BLaER1 (cell line): ENCODE results near the gene SLC25A20.
"Not testable (repeated sequence)": the region's sequence is repeated elsewhere in the genome, so short reads cannot be mapped to it uniquely, and the experiment has no call there.

Experiments used
- H3K27ac ChIP-seq: shearing (Covaris generic); formaldehyde crosslinking; 2 replicates; pipeline ENCODE4 v1.8.1; 2022
- H3K27me3 ChIP-seq: shearing (Covaris generic); formaldehyde crosslinking; 2 replicates; pipeline ENCODE4 v1.8.1; 2022
- H3K36me3 ChIP-seq: shearing (Covaris generic); formaldehyde crosslinking; 2 replicates; pipeline ENCODE4 v1.8.1; 2022
- H3K4me1 ChIP-seq: shearing (Covaris generic); formaldehyde crosslinking; 2 replicates; pipeline ENCODE4 v1.8.1; 2022
- H3K4me2 ChIP-seq: shearing (Covaris generic); formaldehyde crosslinking; 2 replicates; pipeline ENCODE4 v1.8.1; 2022
- H3K4me3 ChIP-seq: shearing (Covaris generic); formaldehyde crosslinking; 2 replicates; pipeline ENCODE4 v1.8.1; 2022
- H3K9ac ChIP-seq: shearing (Covaris generic); formaldehyde crosslinking; 2 replicates; pipeline ENCODE4 v1.8.1; 2022
- H3K9me3 ChIP-seq: shearing (Covaris generic); formaldehyde crosslinking; 2 replicates; pipeline ENCODE4 v1.8.1; 2022
- H4K20me1 ChIP-seq: shearing (Covaris generic); formaldehyde crosslinking; 2 replicates; pipeline ENCODE4 v1.8.1; 2022
- Cebpa-rat ChIP-seq: shearing (Covaris generic); IDR thresholded peaks from 2 replicates; pipeline ENCODE4 v1.8.1; 2022

SLC25A20 gene

GRCh38 chr3:48929358-48930035 lies 30.8 kb upstream of the SLC25A20 start:
- H3K4me1 ChIP-seq, result peaks cover 34% of the 10 kb centered on the region
- H4K20me1 ChIP-seq, result peaks cover 100% of the 10 kb centered on the region
- peaks cover 99% of the 10 kb centered on the region for H3K36me3 ChIP-seq
- no peak for TF ChIP-seq Cebpa-rat
- H3K4me3 ChIP-seq, result no peak overlapping the region
- no peak overlapping the region for H3K9ac ChIP-seq
- no peak overlapping the region for H3K27ac ChIP-seq
- H3K27me3 ChIP-seq, result no peaks in the 10 kb centered on the region
- H3K9me3 ChIP-seq, result no peaks in the 10 kb centered on the region
- H3K4me2 ChIP-seq, result peak overlapping the region; percentile 25

DNA sequence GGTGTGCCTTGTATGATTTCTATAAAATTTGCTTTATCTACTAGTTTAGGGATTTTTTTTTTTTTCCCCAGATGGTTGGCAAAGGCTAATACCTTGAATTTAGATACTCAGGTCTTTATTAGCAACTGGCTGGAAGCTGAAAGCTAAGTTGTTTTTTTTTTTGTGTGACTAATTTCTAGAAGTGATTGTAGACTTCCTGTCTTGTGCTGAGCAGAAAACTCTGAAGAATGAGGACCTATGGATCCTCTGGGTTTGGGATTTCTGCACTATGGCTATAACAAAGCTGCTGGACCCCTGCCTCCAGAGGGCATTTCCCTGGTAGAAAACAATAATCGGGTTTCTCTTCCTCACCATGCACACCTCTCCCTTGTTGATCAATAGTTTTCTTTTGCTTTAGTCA lies 30.0 kb upstream of the SLC25A20 start:
- TF ChIP-seq Cebpa-rat, result no peak
- Histone ChIP-seq H4K20me1 (peaks cover 100% of the 10 kb centered on the region), H3K4me2 (peak overlapping the region; percentile 25), H3K27ac (no peak overlapping the region), H3K9me3 (no peaks in the 10 kb centered on the region), H3K9ac (no peak overlapping the region), H3K27me3 (no peaks in the 10 kb centered on the region), H3K4me3 (no peak overlapping the region), H3K36me3 (peaks cover 99% of the 10 kb centered on the region), H3K4me1 (peaks cover 34% of the 10 kb centered on the region)

- H3K36me3 ChIP-seq, result peaks cover 99% of the 10 kb centered on the region
- H3K4me2 ChIP-seq, result peak overlapping the region; percentile 6; the same call in 1 of the 2 replicates
- peaks cover 34% of the 10 kb centered on the region for H3K4me1 ChIP-seq
- no peaks in the 10 kb centered on the region for H3K27me3 ChIP-seq
- no peak overlapping the region for H3K27ac ChIP-seq
- H3K9ac ChIP-seq, result no peak overlapping the region
- peaks cover 100% of the 10 kb centered on the region for H4K20me1 ChIP-seq
- no peaks in the 10 kb centered on the region for H3K9me3 ChIP-seq
- H3K4me3 ChIP-seq, result no peak overlapping the region
- TF ChIP-seq Cebpa-rat, result no peak
Observed at GRCh38 chr3:48927928-48928327, 29.2 kb upstream of the SLC25A20 start.

- peaks cover 98% of the 10 kb centered on the region for H3K36me3 ChIP-seq
- peak overlapping the region; percentile 6; the same call in 1 of the 2 replicates for H3K4me2 ChIP-seq
- H4K20me1 ChIP-seq, result peaks cover 100% of the 10 kb centered on the region
Observed at GRCh38 chr3:48926425-48927392, 28.0 kb upstream of the SLC25A20 start.

GRCh38 chr3:48919215-48920138 lies 20.8 kb upstream of the SLC25A20 start:
- Histone ChIP-seq H4K20me1 (peaks cover 58% of the 10 kb centered on the region), H3K4me2 (peak overlapping the region; percentile 86), H3K36me3 (peaks cover 29% of the 10 kb centered on the region), H3K27me3 (no peaks in the 10 kb centered on the region), H3K4me3 (peak overlapping the region; percentile 93), H3K4me1 (peaks cover 31% of the 10 kb centered on the region), H3K9ac (peak overlapping the region; percentile 93), H3K9me3 (no peaks in the 10 kb centered on the region), H3K27ac (peak overlapping the region; percentile 96)
- no peak for TF ChIP-seq Cebpa-rat

More at GRCh38 chr3:48926425-48927392, 28.0 kb upstream of the SLC25A20 start:
- no peak overlapping the region for H3K4me3 ChIP-seq
- H3K27me3 ChIP-seq, result no peaks in the 10 kb centered on the region
- H3K9ac ChIP-seq, result no peak overlapping the region
- no peaks in the 10 kb centered on the region for H3K9me3 ChIP-seq
- peaks cover 40% of the 10 kb centered on the region for H3K4me1 ChIP-seq
- no peak overlapping the region for H3K27ac ChIP-seq
- no peak for TF ChIP-seq Cebpa-rat

GRCh38 chr3:48918388-48919214 lies 19.9 kb upstream of the SLC25A20 start, which contains the start of gene ARIH2:
Gene ARIH2 (plus strand): TSS chr3:48918842. CDS start chr3:48927559, 8,717 bp downstream.
- Histone ChIP-seq H3K4me3 (peak within 1 kb of the TSS; percentile 93), H3K9ac (peak within 1 kb of the TSS; percentile 93), H3K27ac (peak within 1 kb of the TSS; percentile 96), H3K36me3 (peaks cover 21% of the 10 kb centered on the region), H3K4me1 (peaks cover 31% of the 10 kb centered on the region), H4K20me1 (peaks cover 49% of the 10 kb centered on the region), H3K4me2 (peak within 1 kb of the TSS; percentile 86), H3K27me3 (no peaks in the 10 kb centered on the region), H3K9me3 (no peaks in the 10 kb centered on the region)
- TF ChIP-seq Cebpa-rat, result peak; percentile 78

- Histone ChIP-seq H3K27ac (no peak overlapping the region), H3K36me3 (no peaks in the 10 kb centered on the region), H3K9ac (no peak overlapping the region), H3K9me3 (no peaks in the 10 kb centered on the region), H3K4me2 (no peak overlapping the region), H3K27me3 (no peaks in the 10 kb centered on the region), H4K20me1 (peaks cover 16% of the 10 kb centered on the region), H3K4me1 (peaks cover 15% of the 10 kb centered on the region), H3K4me3 (no peak overlapping the region)
- TF ChIP-seq Cebpa-rat, result no peak
Observed at GRCh38 chr3:48915296-48915695, 16.6 kb upstream of the SLC25A20 start.

GRCh38 chr3:48907026-48907425 lies 8.3 kb upstream of the SLC25A20 start:
- H3K36me3 ChIP-seq, H3K9ac ChIP-seq, H3K27me3 ChIP-seq, H4K20me1 ChIP-seq, H3K4me3 ChIP-seq, H3K9me3 ChIP-seq, H3K4me1 ChIP-seq, H3K4me2 ChIP-seq, H3K27ac ChIP-seq: not testable (repeated sequence)
